Tibial nerve (tissue), 4 donors: ENCODE measurements around the gene HACL1.

Experiments
- EP300 ChIP-seq, 2 donors: sonication (generic); formaldehyde crosslinking; IDR thresholded peaks; one replicate each; pipeline ENCODE4 v1.6.1; 2017; ENCODE audit warnings: antibody characterized with exemption in 2 of 2, mild to moderate bottlenecking in 1 of 2
- POLR2A ChIP-seq, 2 donors: fragments of 450-650 bp; IDR thresholded peaks; one replicate each; pipeline ENCODE4 v1.6.1; 2017; ENCODE audit warnings: antibody characterized with exemption in 2 of 2, mild to moderate bottlenecking in 2 of 2, moderate library complexity in 2 of 2
- TF ChIP-seq, protein P1 (sequence below), 5 experiments: fragments of 200-600 bp in 3 of 5; fragments of 450-650 bp in 2 of 5; sonication (generic) in 3 of 5; IDR thresholded peaks; one replicate each; pipeline ENCODE4 v1.5.1; 2016 to 2019; ENCODE audit warnings: antibody characterized with exemption in 5 of 5, mild to moderate bottlenecking in 3 of 5, moderate library complexity in 2 of 5

DNA sequence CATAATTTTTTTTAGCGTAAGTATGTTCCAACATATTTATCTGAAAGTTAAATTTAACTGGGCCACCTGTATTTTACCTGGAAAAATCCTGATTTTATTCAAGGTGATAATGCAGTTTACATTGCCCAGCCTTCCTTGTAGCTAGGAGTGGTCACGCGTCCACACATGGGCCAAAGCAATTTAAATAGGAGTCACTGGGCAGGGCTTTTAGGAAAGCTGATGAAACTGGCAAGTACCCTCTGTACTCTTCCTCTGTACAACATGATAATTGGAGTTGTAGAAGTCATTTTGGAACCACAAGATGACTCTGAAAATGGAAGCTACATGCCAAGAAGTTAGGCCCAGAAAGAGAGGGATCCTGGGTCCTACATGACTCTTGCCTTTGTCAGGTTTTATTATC lies 9.6 kb upstream of the HACL1 start:
- TF ChIP-seq, protein P1, sequence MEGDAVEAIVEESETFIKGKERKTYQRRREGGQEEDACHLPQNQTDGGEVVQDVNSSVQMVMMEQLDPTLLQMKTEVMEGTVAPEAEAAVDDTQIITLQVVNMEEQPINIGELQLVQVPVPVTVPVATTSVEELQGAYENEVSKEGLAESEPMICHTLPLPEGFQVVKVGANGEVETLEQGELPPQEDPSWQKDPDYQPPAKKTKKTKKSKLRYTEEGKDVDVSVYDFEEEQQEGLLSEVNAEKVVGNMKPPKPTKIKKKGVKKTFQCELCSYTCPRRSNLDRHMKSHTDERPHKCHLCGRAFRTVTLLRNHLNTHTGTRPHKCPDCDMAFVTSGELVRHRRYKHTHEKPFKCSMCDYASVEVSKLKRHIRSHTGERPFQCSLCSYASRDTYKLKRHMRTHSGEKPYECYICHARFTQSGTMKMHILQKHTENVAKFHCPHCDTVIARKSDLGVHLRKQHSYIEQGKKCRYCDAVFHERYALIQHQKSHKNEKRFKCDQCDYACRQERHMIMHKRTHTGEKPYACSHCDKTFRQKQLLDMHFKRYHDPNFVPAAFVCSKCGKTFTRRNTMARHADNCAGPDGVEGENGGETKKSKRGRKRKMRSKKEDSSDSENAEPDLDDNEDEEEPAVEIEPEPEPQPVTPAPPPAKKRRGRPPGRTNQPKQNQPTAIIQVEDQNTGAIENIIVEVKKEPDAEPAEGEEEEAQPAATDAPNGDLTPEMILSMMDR (IDR thresholded peaks at IDR 0.05), result no peak
- TF ChIP-seq POLR2A (IDR thresholded peaks at IDR 0.05) (no peak), EP300 (IDR thresholded peaks at IDR 0.05) (no peak)
